Neural progenitor cell (in vitro differentiated cells): ENCODE data around the gene DMKN. TPM values are rescaled to one million over a fixed set of nuclear protein-coding genes. Genes with fewer than 3 reads are reported as not detected.

Experiments used
- DNase-seq: peaks from one replicate; pipeline ENCODE4 v3.0.0-alpha.2; 2016; ENCODE audit warnings: low spot score
- H2AFZ ChIP-seq: fragments of 200-600 bp; sonication (generic); replicated peaks from 2 replicates; pipeline ENCODE4 v1.6.1; 2016; ENCODE audit warnings: antibody characterized with exemption
- H3F3A ChIP-seq: fragments of 200-600 bp; sonication (generic); 2 replicates; pipeline ENCODE4 v1.6.1; 2016; ENCODE audit warnings: antibody characterized with exemption, low read depth
- H3K27ac ChIP-seq: fragments of 200-600 bp; sonication (generic); 2 replicates; pipeline ENCODE4 v1.5.1; 2016; ENCODE audit warnings: mild to moderate bottlenecking
- H3K27me3 ChIP-seq: fragments of 200-600 bp; sonication (generic); 2 replicates; pipeline ENCODE4 v1.6.1; 2016; ENCODE audit warnings: mild to moderate bottlenecking, moderate library complexity
- H3K36me3 ChIP-seq: fragments of 200-600 bp; sonication (generic); 2 replicates; pipeline ENCODE4 v1.5.1; 2016
- H3K4me1 ChIP-seq: fragments of 200-600 bp; sonication (generic); 2 replicates; pipeline ENCODE4 v1.6.1; 2016; ENCODE audit warnings: mixed run types
- H3K4me2 ChIP-seq: fragments of 200-600 bp; sonication (generic); 2 replicates; pipeline ENCODE4 v1.6.1; 2016
- H3K4me3 ChIP-seq: fragments of 200-600 bp; sonication (generic); 2 replicates; pipeline ENCODE4 v1.5.1; 2016
- H3K79me2 ChIP-seq: fragments of 200-600 bp; sonication (generic); 2 replicates; pipeline ENCODE4 v1.6.1; 2016; ENCODE audit warnings: low read depth
- H3K9ac ChIP-seq: fragments of 200-600 bp; sonication (generic); 2 replicates; pipeline ENCODE4 v1.6.1; 2016
- H3K9me3 ChIP-seq: fragments of 200-600 bp; sonication (generic); 2 replicates; pipeline ENCODE4 v1.5.1; 2016; ENCODE audit warnings: low read depth
- H4K20me1 ChIP-seq: fragments of 200-600 bp; sonication (generic); 2 replicates; pipeline ENCODE4 v1.6.1; 2016; ENCODE audit warnings: low read depth
- H3K27ac Mint-ChIP-seq: 3 replicates; pipeline ENCODE4 v1.8.0; 2021; ENCODE audit warnings: mixed read lengths
- H3K27me3 Mint-ChIP-seq: 2 replicates; pipeline ENCODE4 v1.8.0; 2022; ENCODE audit warnings: low read depth, mild to moderate bottlenecking, inconsistent platforms, moderate library complexity, mixed read lengths; ENCODE audit not compliant: insufficient read depth
- H3K36me3 Mint-ChIP-seq: 3 replicates; pipeline ENCODE4 v1.8.0; 2021; ENCODE audit warnings: mixed read lengths
- H3K4me1 Mint-ChIP-seq: 3 replicates; pipeline ENCODE4 v1.8.0; 2021; ENCODE audit warnings: mixed read lengths
- H3K4me3 Mint-ChIP-seq: 3 replicates; pipeline ENCODE4 v1.8.0; 2021; ENCODE audit warnings: mild to moderate bottlenecking, moderate library complexity, mixed read lengths
- H3K9me3 Mint-ChIP-seq: 3 replicates; pipeline ENCODE4 v1.8.0; 2020; ENCODE audit warnings: mixed read lengths
- CTCF ChIP-seq: fragments of 200-600 bp; sonication (generic); IDR thresholded peaks from 2 replicates; pipeline ENCODE4 v1.5.1; 2017; ENCODE audit warnings: antibody characterized with exemption, mild to moderate bottlenecking
- EZH2 ChIP-seq: fragments of 200-600 bp; sonication (generic); IDR thresholded peaks from 2 replicates; pipeline ENCODE4 v1.6.1; 2017; ENCODE audit warnings: antibody characterized with exemption, mild to moderate bottlenecking, moderate library complexity
- EZH2phosphoT487 ChIP-seq: fragments of 200-600 bp; sonication (generic); IDR thresholded peaks from 2 replicates; pipeline ENCODE4 v1.6.1; 2017; ENCODE audit warnings: antibody characterized with exemption
- total RNA-seq: library from RNA; depleted of rRNA; stranded (reverse); fragments of >200 nt; gene quantifications from 2 replicates; pipeline ENCODE4 v1.2.3, GENCODE V29; 2015; ENCODE audit warnings: low replicate concordance

Gene DMKN
- total RNA-seq, 1 donor from 2014 or later, result 175 TPM

GRCh38 chr19:35542209-35542608, 28.8 kb upstream of the DMKN start:
- peaks cover 2% of the 10 kb centered on the region for H3K36me3 Mint-ChIP-seq
- no peaks in the 10 kb centered on the region for H3K36me3 ChIP-seq
- H3K9me3 ChIP-seq, result no peaks in the 10 kb centered on the region
- H3K4me1 Mint-ChIP-seq, result peaks cover 21% of the 10 kb centered on the region
- no peak overlapping the region for H3K4me3 Mint-ChIP-seq
- no peak for TF ChIP-seq EZH2
- TF ChIP-seq EZH2phosphoT487, result no peak
- TF ChIP-seq CTCF, result no peak
- no peak overlapping the region for H3K9ac ChIP-seq
- no peak overlapping the region for H3K4me3 ChIP-seq
- peaks cover 11% of the 10 kb centered on the region for H4K20me1 ChIP-seq
- H3K27ac ChIP-seq, result no peak overlapping the region
- peaks cover 33% of the 10 kb centered on the region for H3K79me2 ChIP-seq
- H3K27me3 Mint-ChIP-seq, result no peaks in the 10 kb centered on the region
- H3K4me1 ChIP-seq, result peaks cover 11% of the 10 kb centered on the region
- no peak for DNase-seq
- no peak overlapping the region for H3K4me2 ChIP-seq
- H3K27ac Mint-ChIP-seq, result no peak overlapping the region
- no peaks in the 10 kb centered on the region for H3K9me3 Mint-ChIP-seq
- H3K27me3 ChIP-seq, result no peaks in the 10 kb centered on the region
- H3F3A ChIP-seq, result no peaks in the 10 kb centered on the region
- H2AFZ ChIP-seq, result no peak overlapping the region

GRCh38 chr19:35540356-35540927, 27.0 kb upstream of the DMKN start:
- no peaks in the 10 kb centered on the region for H3K27me3 ChIP-seq
- no peak overlapping the region for H3K4me2 ChIP-seq
- H2AFZ ChIP-seq, result no peak overlapping the region
- Mint-ChIP-seq H3K36me3 (peaks cover 2% of the 10 kb centered on the region), H3K9me3 (no peaks in the 10 kb centered on the region), H3K27ac (no peak overlapping the region), H3K4me1 (peaks cover 9% of the 10 kb centered on the region), H3K4me3 (no peak overlapping the region), H3K27me3 (no peaks in the 10 kb centered on the region)
- no peaks in the 10 kb centered on the region for H3K36me3 ChIP-seq
- no peaks in the 10 kb centered on the region for H4K20me1 ChIP-seq
- H3K9me3 ChIP-seq, result no peaks in the 10 kb centered on the region
- no peak overlapping the region for H3K27ac ChIP-seq
- DNase-seq, result no peak
- peaks cover 2% of the 10 kb centered on the region for H3F3A ChIP-seq
- peaks cover 4% of the 10 kb centered on the region for H3K4me1 ChIP-seq
- H3K4me3 ChIP-seq, result no peak overlapping the region
- H3K9ac ChIP-seq, result no peak overlapping the region
- peaks cover 18% of the 10 kb centered on the region for H3K79me2 ChIP-seq
- TF ChIP-seq CTCF (no peak), EZH2 (no peak), EZH2phosphoT487 (no peak)

GRCh38 chr19:35539850-35540249, 26.4 kb upstream of the DMKN start:
- H3K9me3 Mint-ChIP-seq, result no peaks in the 10 kb centered on the region
- no peak overlapping the region for H3K27ac Mint-ChIP-seq
- Histone ChIP-seq H3F3A (peaks cover 8% of the 10 kb centered on the region), H3K9me3 (no peaks in the 10 kb centered on the region), H3K4me2 (no peak overlapping the region), H3K9ac (no peak overlapping the region), H2AFZ (no peak overlapping the region), H3K4me3 (no peak overlapping the region), H4K20me1 (peaks cover 1% of the 10 kb centered on the region), H3K4me1 (peaks cover 4% of the 10 kb centered on the region), H3K36me3 (no peaks in the 10 kb centered on the region), H3K27ac (no peak overlapping the region), H3K27me3 (no peaks in the 10 kb centered on the region), H3K79me2 (peaks cover 14% of the 10 kb centered on the region)
- TF ChIP-seq EZH2 (no peak), EZH2phosphoT487 (no peak), CTCF (no peak)
- H3K36me3 Mint-ChIP-seq, result peaks cover 2% of the 10 kb centered on the region
- H3K27me3 Mint-ChIP-seq, result no peaks in the 10 kb centered on the region
- peaks cover 9% of the 10 kb centered on the region for H3K4me1 Mint-ChIP-seq
- no peak overlapping the region for H3K4me3 Mint-ChIP-seq
- DNase-seq, result no peak
